HG03565 (cell line): ENCODE measurements around the gene IL13RA1.
"Not testable (repeated sequence)": the region's sequence is repeated elsewhere in the genome, so short reads cannot be mapped to it uniquely, and the experiment has no call there.

Experiments used
- ATAC-seq: cut with Tn5 transposase; IDR thresholded peaks from one replicate; pipeline ENCODE4 v1.9.1; 2021; ENCODE audit warnings: mild to moderate bottlenecking, moderate library complexity; ENCODE audit not compliant: unreplicated experiment

IL13RA1 gene

GRCh38 chrX:118727686-118728339 is 407 bp downstream of the IL13RA1 start:
- no peak for ATAC-seq

- ATAC-seq = no peak
These were observed 1.7 kb downstream of the IL13RA1 start for GRCh38 chrX:118729042-118729652.

- no peak for ATAC-seq
These were observed 3.3 kb downstream of the IL13RA1 start for GRCh38 chrX:118730500-118731247.

- ATAC-seq = not testable (repeated sequence)
These were observed 5.1 kb downstream of the IL13RA1 start for GRCh38 chrX:118732551-118732950.

GRCh38 chrX:118734909-118735308 is 7.5 kb downstream of the IL13RA1 start:
- no peak for ATAC-seq

- ATAC-seq = peak; percentile 76
These were observed 9.1 kb downstream of the IL13RA1 start for GRCh38 chrX:118736394-118737010.

- no peak for ATAC-seq
These were observed 12.2 kb downstream of the IL13RA1 start for GRCh38 chrX:118739577-118739976.

GRCh38 chrX:118740276-118740889 is 13.0 kb downstream of the IL13RA1 start:
- ATAC-seq = no peak

- no peak for ATAC-seq
These were observed 14.8 kb downstream of the IL13RA1 start for GRCh38 chrX:118742176-118742575.

- no peak for ATAC-seq
These were observed 18.2 kb downstream of the IL13RA1 start for GRCh38 chrX:118745570-118745969.

GRCh38 chrX:118751950-118752783 is 24.8 kb downstream of the IL13RA1 start:
- peak; percentile 96 for ATAC-seq

GRCh38 chrX:118755633-118756032 is 28.2 kb downstream of the IL13RA1 start:
- ATAC-seq = no peak

- no peak for ATAC-seq
These were observed 28.7 kb downstream of the IL13RA1 start for GRCh38 chrX:118756101-118756500.

GRCh38 chrX:118758511-118758910 is 31.1 kb downstream of the IL13RA1 start:
- no peak for ATAC-seq

- ATAC-seq = no peak
These were observed 32.6 kb downstream of the IL13RA1 start for GRCh38 chrX:118760025-118760424.

- ATAC-seq = no peak
These were observed 34.7 kb downstream of the IL13RA1 start for GRCh38 chrX:118761939-118762707.

- no peak for ATAC-seq
These were observed 36.1 kb downstream of the IL13RA1 start for GRCh38 chrX:118763489-118763888.

- no peak for ATAC-seq
These were observed 36.7 kb downstream of the IL13RA1 start for GRCh38 chrX:118764122-118764521.

GRCh38 chrX:118770133-118770760 is 42.8 kb downstream of the IL13RA1 start:
- no peak for ATAC-seq
